GM18520 (cell line): Measurements from ENCODE around the gene ZNF282.
"Not testable (repeated sequence)": the region's sequence is repeated elsewhere in the genome, so short reads cannot be mapped to it uniquely, and the experiment has no call there.

ENCODE experiments used
- ATAC-seq: cut with Tn5 transposase; IDR thresholded peaks from one replicate; pipeline ENCODE4 v1.9.1; 2021; ENCODE audit not compliant: unreplicated experiment

ZNF282 gene

DNA sequence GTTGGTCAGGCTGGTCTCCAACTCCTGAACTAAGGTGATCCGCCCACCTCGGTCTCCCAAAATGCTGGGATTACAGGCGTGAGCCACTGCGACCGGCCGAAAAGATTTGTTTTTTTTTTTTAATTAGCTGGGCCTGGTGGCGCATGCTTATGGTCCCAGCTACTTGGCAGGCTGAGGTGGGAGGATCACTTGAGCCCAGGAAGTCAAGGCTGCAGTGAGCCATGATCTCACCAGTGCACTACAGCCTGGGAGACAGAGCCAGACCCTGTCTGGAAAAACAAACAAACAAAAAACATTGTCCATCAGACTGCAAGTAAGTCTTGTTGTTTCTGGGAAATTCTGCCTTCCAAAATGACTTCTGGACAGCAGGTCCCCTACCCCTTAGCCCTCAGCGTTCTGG lies 27.8 kb downstream of the ZNF282 start:
- no peak for ATAC-seq

DNA sequence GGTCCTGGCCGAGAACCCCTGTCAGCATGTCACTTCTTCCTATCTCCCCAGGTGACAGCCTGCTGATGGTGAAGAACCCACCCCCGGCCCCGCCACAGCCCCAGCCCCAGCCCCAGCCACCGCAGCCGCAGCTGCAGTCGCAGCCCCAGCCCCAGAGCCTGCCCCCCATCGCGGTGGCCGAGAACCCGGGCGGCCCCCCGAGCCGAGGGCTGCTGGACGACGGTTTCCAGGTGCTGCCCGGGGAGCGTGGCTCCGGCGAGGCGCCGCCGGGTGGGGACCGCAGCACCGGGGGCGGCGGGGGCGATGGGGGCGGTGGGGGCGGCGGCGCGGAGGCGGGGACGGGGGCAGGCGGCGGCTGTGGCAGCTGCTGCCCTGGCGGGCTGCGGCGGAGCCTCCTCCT lies 28.4 kb downstream of the ZNF282 start:
- no peak for ATAC-seq

DNA sequence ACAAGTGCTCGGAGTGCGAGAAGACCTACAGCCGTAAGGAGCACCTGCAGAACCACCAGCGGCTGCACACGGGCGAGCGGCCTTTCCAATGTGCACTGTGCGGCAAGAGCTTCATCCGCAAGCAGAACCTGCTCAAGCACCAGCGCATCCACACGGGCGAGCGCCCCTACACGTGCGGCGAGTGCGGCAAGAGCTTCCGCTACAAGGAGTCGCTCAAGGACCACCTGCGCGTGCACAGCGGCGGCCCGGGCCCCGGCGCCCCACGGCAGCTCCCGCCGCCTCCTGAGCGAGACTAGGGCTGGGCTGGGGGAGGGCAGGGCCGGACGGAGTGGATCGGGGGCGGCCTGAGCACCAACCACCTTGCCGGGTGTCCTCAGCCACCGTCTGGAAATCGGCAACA lies 29.0 kb downstream of the ZNF282 start:
- no peak for ATAC-seq

DNA sequence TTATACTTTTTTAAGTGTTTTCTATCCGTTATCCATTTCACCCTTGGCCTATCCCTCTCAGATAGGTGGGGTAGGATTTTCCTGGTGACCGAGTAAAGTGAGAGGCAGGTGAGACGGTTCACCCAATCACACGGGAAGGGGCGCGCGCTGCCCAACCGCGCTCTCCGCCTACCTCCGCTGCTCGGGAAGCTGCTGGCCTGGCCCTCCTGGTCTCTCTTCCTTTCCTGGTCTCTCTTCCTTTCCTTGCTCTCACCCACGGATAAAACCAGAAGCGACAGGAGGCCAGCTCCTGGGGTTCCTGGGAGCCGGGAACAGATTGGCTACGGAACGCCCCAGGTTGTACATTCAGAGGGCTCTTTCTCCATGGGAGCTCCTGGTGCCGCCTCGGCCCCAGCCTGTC lies 29.8 kb downstream of the ZNF282 start:
- no peak for ATAC-seq

DNA sequence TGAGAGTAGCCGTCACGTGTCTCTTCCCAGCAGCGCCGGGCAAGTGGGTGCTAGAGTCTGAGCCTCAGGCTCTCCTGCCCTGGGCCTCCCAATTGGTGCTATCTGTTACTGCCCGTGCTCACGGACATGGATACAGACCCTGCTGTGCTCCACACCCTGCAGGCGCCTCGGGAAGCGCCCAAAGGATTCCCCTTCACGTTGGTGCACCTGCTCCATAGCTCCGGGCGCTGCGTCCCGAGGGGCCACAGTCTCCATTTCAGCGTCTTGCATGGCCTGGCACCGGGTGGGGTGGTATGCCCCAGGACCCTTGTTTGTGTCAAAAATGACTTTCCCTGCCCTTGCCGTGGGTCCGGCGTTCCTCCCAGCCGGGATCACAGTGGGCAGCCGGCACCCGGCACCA lies 30.3 kb downstream of the ZNF282 start:
- ATAC-seq = no peak

DNA sequence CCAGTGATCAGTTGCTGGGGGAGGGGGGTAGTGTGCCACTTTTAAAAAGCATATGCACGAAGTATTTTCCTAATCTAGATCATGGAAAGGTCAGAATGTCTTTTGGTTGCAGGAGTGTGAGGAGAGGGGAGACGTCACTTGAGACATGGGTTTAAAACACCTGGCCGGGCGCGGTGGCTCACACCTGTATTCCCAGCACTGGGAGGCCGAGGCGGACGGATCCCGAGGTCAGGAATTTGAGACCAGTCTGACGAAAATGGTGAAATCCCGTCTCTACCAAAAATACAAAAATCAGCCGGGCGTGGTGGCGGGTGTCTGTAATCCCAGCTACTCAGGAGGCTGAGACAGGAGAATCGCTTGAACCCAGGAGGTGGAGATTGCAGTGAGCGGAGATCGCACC lies 31.0 kb downstream of the ZNF282 start:
- not testable (repeated sequence) for ATAC-seq

DNA sequence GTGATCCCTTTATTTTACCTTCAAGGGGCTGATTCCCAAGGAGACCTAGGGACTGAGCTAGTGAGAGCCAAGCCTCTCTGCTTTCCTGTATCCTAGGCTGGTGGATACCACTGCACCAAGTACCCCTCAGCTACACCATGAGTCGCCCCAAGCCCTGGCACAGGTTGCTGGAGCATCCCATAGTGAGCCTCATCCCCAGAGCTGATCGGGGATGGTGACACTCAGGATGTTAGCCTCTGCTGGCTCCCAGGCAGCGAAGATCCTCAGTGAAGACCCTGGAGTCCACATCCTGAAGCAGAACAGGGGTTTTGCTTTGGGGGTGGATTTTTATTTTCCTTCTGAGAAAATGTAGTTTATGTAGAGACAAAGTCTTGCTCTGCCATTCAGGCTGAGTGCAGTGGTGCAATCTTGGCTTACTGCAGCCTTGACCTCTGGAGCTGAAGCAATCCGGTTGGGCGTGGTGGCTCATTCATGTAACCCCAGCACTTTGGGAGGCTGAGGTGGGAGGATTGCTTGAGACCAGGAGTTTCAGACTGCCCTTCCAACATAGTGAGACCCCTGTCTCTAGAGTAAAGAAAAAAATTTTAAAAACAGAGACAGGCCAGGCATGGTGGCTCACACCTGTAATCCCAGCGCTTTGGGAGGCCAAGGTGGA lies 31.6 kb downstream of the ZNF282 start:
- ATAC-seq = no peak

DNA sequence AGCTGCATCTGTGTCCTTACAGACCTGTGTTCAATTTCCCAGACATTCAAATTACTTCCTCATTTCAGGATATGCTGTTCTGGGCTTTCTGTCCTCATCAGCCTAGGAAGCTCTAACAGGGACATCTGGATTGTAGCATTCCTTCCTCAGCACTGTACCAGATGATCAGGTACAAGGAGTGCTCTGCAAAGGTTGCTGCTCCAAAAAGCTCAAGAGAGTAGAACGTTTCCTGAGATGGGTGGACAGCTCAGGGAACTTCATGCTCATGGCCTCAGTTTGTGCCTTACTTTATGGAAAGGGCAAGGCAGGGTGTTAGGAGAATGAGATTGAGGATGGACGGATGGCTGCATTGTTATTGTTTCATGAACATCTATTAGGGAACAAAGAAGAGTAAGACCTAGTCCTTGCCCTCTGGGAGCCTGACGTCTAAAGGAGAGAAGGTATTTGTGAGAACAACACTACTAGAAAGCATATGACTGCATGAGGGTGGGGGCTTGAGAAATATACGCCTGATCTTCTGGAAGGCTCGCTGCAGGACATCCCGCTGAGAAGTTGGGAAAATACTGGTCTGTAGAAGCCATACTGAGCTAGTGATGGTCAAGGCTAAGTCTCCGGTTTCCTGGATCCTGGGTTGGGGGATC lies 33.6 kb downstream of the ZNF282 start:
- no peak for ATAC-seq

DNA sequence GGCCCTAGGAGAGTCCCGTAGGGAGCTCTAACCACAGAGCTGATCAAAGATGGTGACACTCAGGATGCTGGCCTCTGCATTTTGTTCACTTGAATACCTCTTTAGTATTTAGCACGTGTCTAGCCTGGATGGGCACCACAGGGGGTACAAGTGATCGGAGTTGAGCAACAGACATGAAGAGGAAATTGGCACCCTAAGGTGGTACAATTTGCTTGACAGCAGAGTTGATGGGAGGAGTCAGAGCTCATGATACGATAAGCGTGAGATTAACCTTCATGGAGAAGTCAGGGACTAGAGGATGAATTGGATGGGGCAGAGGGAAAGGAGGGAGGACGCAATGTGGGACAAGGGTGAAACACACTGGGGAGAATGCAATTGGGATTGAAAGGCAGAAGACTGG lies 34.2 kb downstream of the ZNF282 start:
- ATAC-seq = no peak

DNA sequence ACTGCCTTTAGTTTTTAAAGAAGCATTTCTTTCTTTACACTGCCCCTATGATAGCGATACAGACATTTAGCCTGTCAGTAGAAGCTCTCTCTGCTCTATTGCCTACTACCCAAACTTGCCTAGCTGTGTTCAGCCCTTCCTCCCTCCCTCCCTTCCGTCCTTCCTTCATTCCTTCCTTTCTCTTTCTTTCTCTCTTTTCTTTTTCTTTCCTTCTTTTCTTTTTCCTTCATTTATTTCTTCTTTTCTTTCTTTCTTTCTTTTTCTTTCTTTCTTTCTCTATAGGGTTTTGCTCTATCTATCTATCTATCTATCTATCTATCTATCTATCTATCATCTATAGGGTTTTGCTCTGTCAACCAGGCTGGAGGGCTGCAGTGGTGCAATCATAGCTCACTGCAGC lies 37.0 kb downstream of the ZNF282 start:
- ATAC-seq = no peak

DNA sequence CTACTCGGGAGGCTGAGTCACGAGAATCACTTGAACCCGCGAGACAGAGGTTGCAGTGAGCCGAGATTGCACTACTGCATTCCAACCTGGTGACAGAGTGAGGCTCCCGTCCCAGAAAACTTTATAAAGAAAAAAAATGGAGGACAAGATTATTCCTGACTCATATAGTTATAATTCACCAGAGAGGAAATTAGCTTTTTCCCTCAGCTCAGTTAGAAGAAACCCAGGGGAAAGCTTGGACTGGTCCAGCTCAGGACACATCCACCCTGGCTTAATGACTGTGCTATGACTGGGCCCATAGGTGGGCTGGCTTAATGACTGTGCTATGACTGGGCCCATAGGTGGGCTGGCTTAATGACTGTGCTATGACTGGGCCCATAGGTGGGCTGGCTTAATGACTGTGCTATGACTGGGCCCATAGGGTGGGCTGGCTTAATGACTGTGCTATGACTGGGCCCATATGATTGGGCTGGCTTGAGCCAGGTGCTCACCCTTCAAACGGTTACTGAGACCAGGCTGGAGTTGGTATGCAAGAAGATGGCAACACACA lies 38.4 kb downstream of the ZNF282 start:
- ATAC-seq = not testable (repeated sequence)

DNA sequence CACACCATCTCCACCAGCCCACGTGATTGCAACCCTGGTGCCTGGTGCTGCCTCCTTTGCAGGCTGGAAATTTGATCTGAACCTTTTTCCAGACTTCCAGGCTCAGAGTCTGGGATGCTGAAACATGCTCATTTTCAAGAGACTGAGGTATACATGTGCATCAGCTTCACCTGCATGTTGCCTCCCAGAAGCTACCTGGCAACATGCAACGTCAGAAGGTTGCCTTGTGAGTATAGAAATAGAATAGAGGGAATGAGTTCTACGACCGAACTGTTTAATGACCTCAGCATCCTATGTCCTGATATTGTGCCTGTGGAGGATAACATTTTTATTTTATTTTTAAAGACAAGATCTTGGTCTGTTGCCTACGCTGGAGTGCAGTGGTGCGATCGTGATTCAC lies 42.2 kb downstream of the ZNF282 start:
- ATAC-seq = no peak

DNA sequence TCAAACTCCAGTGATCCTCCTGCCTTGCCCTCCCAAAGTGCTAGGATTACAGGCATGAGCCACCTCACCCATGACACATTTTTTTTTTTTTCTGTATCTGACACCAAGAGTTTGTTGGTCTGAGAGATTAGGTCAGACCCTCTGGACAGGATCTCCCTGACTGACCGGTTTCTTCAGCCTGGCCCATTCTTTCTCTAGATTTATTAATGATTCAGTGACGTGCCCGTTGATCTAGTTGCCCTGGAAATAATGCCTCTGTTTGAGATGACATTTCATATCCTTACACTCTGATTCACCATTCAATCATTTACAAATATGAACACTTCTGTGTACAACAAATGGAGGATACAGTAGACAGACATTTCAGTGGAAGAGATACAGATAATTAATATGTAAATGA lies 42.7 kb downstream of the ZNF282 start:
- ATAC-seq = no peak

DNA sequence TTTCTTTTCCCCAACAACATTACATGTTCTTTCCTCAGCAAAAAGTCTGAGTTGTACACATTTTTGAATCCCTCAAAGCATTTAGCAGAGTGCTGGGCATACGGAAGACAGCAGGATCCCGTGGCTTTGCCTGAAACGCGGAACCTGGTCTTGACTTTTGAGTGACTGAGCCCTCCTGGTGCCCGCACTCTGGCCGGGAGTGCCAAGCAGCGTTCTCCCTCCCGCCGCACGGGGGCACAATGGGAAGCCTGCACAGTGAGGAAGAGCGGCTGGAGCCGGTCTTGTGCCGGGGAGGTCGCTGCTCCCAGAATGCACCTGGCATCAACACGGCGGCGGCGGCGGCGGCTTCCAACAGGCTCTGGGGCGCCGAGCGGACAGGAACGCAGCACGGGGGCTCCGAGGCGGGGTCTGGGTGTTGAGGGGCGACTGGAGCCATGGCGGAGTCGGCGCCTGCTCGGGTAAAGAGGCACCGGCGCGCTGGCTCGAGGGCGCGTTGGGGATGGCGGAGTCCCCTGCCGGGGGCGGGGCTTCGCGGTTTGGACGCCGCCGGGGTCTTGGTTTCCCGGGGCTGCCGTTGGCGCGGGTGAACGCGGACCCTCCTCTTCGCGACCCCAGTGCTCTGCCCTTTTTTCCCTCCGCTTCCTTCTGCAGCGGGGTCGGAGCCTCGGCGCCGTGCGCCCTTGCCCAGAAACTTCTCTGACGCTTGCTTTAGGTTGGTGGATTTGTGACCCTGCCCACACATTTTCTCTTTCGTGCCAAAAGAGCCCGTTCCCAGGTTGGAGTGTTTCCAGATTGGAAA lies 44.2 kb downstream of the ZNF282 start, which contains the start of gene ZNF212:
Gene ZNF212 (plus strand): TSS at position 307 of the 799 bp plus-strand sequence. CDS start 128 bp downstream, at position 435.
- peak; percentile 97 for ATAC-seq

DNA sequence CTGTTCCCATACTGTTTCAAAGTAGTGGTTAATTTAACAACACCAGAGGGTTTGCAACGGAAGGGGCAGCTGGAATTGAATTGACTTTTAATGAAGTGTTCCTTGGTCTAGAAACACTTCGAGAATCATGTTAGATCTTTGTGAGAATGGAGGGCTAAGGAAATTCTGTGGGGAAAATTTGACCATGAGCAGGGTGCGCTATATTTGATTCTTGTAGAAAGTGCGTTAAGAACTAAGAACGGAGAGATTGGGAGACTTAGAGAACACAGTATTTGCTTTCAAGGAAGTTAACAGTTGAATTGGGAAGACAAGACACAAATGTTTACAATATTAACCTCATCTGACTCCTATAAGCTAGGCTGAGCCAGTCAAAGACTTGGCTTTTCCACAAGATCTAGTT lies 45.3 kb downstream of the ZNF282 start:
- ATAC-seq = no peak

DNA sequence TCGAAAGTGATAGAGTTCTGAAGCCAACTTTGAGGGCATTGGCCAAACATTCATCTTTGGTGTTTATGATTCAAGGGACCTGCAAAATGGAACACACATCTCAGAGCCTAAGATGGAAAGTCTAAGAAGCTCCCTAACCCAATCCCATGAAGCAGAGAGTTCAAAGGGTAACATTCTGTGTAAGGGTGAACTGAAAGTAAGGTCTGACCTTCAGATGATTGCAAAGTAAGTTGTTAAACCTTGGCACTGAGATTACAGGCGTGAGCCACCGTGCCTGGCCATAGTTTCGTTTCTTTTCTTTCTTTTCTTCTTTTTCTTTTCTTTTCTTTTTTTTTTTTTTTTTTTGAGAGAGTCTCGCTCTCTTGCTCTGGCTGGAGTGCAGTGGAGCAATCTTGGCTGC lies 46.4 kb downstream of the ZNF282 start:
- ATAC-seq = no peak

DNA sequence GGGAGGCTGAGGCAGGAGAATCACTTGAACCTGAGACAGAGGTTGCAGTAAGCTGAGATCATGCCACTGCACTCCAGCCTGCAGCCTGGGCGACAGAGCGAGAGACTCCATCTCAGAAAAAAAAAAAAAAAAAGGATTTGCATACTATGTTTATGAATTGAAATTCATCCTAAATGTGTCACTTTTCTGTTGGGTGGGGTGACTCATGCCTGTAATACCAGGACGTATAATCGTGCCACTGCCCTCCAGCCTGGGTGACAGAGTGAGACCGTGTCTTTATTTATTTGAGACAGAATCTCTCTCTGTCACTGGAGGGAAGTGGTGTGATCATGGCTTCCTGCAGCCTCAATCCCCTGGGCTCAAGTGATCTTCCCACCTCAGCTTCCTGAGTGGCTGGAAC lies 49.9 kb downstream of the ZNF282 start:
- peak; percentile 58 for ATAC-seq

DNA sequence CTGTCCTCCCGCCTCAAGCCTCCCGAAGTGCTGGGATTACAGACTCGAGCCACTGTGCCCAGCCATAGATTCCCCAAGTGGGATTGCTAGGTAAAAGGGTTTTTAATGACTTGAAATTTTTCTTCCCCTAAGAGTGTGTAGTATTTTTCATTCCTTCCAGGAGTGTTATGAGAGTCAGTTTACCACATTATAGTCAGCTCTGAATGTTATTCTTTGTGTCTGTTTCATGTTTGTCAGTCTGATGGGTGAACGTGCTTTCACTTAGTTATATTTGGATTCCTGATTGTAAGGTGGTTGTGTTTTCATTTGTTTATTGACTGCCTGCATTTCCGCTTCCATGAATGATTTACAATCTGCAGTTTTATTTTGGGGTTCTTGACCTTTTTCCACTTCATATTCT lies 50.4 kb downstream of the ZNF282 start:
- ATAC-seq = no peak

DNA sequence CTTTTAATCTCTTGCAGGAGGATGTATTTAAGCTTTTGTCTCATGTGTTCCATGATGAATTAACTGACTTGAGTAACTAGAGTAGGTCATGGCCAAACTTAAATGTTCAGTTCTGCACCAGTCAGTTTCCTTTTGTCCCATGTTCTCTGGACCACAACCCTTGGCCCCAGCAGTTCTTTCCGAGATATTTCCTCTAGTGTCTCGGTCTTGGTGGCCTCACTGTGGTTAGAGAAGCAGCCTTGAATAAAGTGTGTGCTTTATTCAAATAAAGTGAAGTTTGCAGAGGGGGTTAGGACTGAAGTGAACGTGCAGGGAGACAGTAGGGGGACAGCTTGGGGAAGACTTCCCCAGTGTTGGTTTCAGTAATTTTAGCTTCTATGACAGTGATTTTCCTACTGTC lies 53.4 kb downstream of the ZNF282 start:
- ATAC-seq = no peak

DNA sequence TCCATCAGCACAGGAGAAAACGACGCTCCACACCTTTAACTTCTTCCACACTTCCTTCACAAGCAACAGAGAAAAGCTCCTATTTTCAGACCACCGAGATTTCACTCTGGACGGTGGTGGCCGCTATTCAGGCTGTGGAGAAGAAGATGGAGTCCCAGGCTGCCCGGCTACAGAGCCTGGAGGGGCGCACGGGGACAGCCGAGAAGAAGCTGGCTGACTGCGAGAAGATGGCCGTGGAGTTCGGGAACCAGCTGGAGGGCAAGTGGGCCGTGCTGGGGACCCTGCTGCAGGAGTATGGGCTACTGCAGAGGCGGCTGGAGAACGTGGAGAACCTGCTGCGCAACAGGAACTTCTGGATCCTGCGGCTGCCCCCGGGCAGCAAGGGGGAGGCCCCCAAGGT lies 54.8 kb downstream of the ZNF282 start:
- ATAC-seq = not testable (repeated sequence)

DNA sequence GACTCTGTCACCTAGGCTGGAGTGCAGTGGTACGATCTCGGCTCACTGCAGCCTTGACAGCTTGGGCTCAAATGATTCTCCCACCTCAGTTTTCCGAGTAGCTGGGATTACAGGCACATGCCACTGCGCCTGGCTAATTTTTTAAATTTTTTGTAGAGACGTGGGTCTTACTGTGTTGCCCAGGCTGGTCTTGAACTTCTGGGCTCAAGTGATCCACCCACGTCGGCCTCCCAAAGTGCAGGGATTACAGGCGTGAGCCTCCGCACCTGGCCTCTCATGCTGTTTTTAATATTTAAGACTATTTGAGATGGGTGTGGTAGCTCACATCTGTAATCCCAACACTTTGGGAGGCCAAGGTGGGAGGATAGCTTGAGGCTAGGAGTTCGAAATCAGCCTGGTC lies 56.2 kb downstream of the ZNF282 start:
- ATAC-seq = not testable (repeated sequence)

DNA sequence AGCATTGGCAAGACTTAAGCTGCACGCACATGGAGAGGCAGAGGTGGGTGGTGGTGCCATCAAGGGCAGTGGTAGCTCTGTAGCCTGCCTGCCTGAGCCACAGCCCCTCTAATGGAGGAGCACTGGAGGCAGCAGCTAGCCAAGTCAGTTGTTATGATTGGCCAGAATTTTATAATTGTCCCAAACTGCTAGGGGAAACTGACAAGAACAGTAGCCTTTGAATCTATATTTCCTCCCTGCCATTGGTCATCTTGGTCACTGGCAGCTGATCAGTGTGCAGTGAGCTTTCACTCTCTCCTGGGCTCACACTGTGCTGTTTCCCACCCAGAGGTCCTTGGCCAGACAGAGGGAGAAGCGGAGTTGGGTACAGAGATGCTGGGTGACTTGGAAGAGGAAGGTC lies 57.0 kb downstream of the ZNF282 start:
- ATAC-seq = no peak
